Fibroblast of lung (primary cell): ENCODE data around the gene AFAP1.

Experiments
- EZH2 ChIP-seq: IDR thresholded peaks from 2 replicates; pipeline ENCODE4 v1.5.1; 2012; ENCODE audit warnings: low read length, control low read depth, mild to moderate bottlenecking; ENCODE audit errors: missing control alignments
- TF ChIP-seq, protein P1 (sequence below), 2 donors: IDR thresholded peaks in 1 of 2; conservative IDR thresholded peaks in 1 of 2; 1 replicate in 1 of 2; 2 replicates in 1 of 2; pipeline ENCODE4 v1.5.1; 2011 to 2012; ENCODE audit warnings: low read length in 2 of 2, control low read depth in 1 of 2, inconsistent platforms in 1 of 2, low read depth in 1 of 2, mild to moderate bottlenecking in 1 of 2

DNA sequence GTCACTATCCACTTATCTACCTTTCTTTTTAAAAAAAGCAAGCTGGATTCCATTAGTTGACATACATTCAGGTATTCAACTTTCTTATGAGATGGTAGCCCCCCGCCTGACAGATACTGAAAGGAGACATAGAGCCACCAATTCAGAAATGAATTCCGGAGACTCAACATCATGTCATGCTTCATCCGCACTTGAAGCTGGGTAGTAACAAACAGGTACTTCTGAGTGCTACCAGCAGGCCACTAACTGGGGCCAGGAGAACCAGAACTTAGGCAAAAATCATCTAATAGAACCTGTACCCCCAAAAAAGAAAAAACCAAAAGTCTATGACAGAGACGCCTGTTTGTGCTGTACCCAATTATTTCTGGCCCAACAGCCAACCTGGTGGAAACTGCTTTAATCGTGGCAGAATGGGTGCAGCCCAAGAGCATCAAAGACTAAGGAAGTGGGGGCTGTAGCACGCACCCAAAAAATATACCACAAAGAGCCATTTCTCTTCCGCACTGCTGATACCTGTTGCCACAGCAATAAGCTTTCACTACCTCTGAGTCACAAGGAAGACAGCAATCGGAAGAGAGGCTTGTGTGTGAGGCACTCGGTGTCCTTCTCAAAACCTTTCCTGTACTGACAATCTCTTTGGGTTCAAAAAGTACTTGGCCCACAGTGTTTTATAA is 84.8 kb downstream of the AFAP1 start:
- TF ChIP-seq EZH2 = no peak
- TF ChIP-seq, protein P1, sequence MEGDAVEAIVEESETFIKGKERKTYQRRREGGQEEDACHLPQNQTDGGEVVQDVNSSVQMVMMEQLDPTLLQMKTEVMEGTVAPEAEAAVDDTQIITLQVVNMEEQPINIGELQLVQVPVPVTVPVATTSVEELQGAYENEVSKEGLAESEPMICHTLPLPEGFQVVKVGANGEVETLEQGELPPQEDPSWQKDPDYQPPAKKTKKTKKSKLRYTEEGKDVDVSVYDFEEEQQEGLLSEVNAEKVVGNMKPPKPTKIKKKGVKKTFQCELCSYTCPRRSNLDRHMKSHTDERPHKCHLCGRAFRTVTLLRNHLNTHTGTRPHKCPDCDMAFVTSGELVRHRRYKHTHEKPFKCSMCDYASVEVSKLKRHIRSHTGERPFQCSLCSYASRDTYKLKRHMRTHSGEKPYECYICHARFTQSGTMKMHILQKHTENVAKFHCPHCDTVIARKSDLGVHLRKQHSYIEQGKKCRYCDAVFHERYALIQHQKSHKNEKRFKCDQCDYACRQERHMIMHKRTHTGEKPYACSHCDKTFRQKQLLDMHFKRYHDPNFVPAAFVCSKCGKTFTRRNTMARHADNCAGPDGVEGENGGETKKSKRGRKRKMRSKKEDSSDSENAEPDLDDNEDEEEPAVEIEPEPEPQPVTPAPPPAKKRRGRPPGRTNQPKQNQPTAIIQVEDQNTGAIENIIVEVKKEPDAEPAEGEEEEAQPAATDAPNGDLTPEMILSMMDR (conservative IDR thresholded peaks at IDR 0.05 in 1 of 2, IDR thresholded peaks at IDR 0.05 in 1 of 2; ENCODE audit: low read depth in 1 of 2, low read length in 2 of 2) = no peak
